Glutamatergic neuron (in vitro differentiated cells): ENCODE data around the gene SRPK2. TPM values are rescaled to one million over a fixed set of nuclear protein-coding genes. Genes with fewer than 3 reads are reported as not detected.

ENCODE experiments used
- DNase-seq: peaks from one replicate; pipeline ENCODE4 v3.0.0; 2022
- H3K27ac Mint-ChIP-seq: one replicate; pipeline ENCODE4 v1.8.0; 2020; ENCODE audit warnings: mild to moderate bottlenecking, mixed read lengths, inconsistent platforms; ENCODE audit not compliant: unreplicated experiment
- H3K27me3 Mint-ChIP-seq: one replicate; pipeline ENCODE4 v1.8.0; 2020; ENCODE audit warnings: mild to moderate bottlenecking, moderate library complexity, mixed read lengths, inconsistent platforms; ENCODE audit not compliant: unreplicated experiment
- H3K36me3 Mint-ChIP-seq: one replicate; pipeline ENCODE4 v1.8.0; 2020; ENCODE audit warnings: mild to moderate bottlenecking, mixed read lengths, inconsistent platforms; ENCODE audit not compliant: unreplicated experiment
- H3K4me1 Mint-ChIP-seq: one replicate; pipeline ENCODE4 v1.8.0; 2020; ENCODE audit warnings: mild to moderate bottlenecking, low read depth, mixed read lengths, inconsistent platforms; ENCODE audit not compliant: unreplicated experiment
- H3K4me3 Mint-ChIP-seq: one replicate; pipeline ENCODE4 v1.8.0; 2020; ENCODE audit warnings: mild to moderate bottlenecking, mixed read lengths, inconsistent platforms; ENCODE audit not compliant: unreplicated experiment
- H3K9me3 Mint-ChIP-seq: one replicate; pipeline ENCODE4 v1.8.0; 2020; ENCODE audit warnings: mild to moderate bottlenecking, moderate library complexity, mixed read lengths, inconsistent platforms; ENCODE audit not compliant: unreplicated experiment
- total RNA-seq: library from RNA; stranded (reverse); fragmentation: NEBNext Ultra II Directional; extraction: Animal tissue kit (Norgen Biotek cat#: 25700); gene quantifications from one replicate; pipeline ENCODE4 v1.2.1, GENCODE V29; 2021; ENCODE audit not compliant: unreplicated experiment
- TF ChIP-seq, protein P1 (sequence below): fragments of 200-600 bp; sonication (generic); IDR thresholded peaks from one replicate; pipeline ENCODE4 v1.5.0; 2021; ENCODE audit not compliant: partially characterized antibody, unreplicated experiment

Gene SRPK2
- total RNA-seq, 1 donor from 2014 or later, result 131 TPM

DNA sequence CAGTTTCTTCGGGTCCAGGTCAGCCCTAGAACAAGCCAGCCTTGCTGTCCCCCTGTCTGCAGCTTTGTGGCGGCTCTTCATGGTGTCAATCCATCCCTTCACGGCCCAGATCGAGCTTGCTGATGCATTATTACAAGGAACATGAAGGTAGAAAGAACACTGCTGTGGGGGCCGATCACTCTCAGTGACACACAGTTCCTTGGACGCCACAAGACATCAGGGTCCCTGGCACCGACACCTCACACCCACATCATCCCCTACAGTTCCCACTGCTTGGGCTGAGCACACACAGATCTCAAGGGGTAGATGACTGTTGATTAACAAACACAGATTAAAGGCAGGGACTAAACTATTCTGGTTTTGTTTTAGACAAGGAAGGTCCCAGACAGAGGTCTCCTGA lies 255.4 kb downstream of the SRPK2 start:
- peaks cover 5% of the 10 kb centered on the region for H3K36me3 Mint-ChIP-seq
- H3K27ac Mint-ChIP-seq, result no peak overlapping the region
- TF ChIP-seq, protein P1, sequence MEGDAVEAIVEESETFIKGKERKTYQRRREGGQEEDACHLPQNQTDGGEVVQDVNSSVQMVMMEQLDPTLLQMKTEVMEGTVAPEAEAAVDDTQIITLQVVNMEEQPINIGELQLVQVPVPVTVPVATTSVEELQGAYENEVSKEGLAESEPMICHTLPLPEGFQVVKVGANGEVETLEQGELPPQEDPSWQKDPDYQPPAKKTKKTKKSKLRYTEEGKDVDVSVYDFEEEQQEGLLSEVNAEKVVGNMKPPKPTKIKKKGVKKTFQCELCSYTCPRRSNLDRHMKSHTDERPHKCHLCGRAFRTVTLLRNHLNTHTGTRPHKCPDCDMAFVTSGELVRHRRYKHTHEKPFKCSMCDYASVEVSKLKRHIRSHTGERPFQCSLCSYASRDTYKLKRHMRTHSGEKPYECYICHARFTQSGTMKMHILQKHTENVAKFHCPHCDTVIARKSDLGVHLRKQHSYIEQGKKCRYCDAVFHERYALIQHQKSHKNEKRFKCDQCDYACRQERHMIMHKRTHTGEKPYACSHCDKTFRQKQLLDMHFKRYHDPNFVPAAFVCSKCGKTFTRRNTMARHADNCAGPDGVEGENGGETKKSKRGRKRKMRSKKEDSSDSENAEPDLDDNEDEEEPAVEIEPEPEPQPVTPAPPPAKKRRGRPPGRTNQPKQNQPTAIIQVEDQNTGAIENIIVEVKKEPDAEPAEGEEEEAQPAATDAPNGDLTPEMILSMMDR, result no peak
- DNase-seq, result no peak
- H3K4me3 Mint-ChIP-seq, result no peak overlapping the region
- H3K9me3 Mint-ChIP-seq, result peaks cover 3% of the 10 kb centered on the region
- H3K27me3 Mint-ChIP-seq, result peaks cover 3% of the 10 kb centered on the region
- H3K4me1 Mint-ChIP-seq, result peaks cover 26% of the 10 kb centered on the region

DNA sequence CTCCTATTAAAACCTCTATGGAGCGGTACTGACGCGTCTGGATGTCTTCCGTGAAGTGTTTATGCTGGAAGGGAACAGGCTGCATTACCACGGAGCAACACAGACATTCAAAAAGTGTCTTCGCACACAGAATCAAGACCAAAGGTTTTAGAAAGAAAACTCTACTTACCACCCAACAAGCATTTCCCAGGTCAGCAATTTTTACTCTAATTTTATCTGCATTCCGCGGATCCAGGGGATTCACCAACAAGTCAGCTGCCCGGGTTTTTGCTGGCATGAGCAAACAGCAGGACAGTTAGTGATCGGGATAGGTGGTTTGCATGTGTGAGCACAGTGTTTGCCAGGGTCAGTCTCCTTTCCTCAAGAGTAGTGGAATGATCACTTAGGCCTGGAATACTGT lies 255.9 kb downstream of the SRPK2 start:
- DNase-seq, result no peak
- H3K4me3 Mint-ChIP-seq, result no peak overlapping the region
- no peaks in the 10 kb centered on the region for H3K9me3 Mint-ChIP-seq
- peaks cover 2% of the 10 kb centered on the region for H3K36me3 Mint-ChIP-seq
- H3K4me1 Mint-ChIP-seq, result peaks cover 23% of the 10 kb centered on the region
- H3K27me3 Mint-ChIP-seq, result peaks cover 2% of the 10 kb centered on the region
- TF ChIP-seq, protein P1, result no peak
- no peak overlapping the region for H3K27ac Mint-ChIP-seq

DNA sequence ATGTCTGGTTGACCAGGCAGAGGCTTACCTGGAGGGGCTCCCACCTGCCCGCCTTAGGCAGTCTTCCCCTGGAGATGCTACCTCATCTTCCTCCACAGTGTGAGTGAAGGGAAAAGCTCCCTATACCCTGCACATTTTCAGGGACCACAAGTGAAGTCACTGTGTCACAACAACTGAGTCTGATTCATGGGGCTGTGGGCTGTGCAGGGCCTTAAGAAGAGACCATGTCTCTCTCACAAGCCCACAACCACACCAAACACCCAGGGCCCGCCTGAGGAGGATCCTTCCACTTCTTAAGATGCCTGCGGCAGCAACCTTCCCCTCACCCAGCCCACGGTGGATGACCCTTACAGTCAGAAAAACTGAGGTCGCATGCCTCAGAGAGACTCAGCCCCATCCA lies 256.4 kb downstream of the SRPK2 start:
- H3K27me3 Mint-ChIP-seq, result peaks cover 2% of the 10 kb centered on the region
- H3K4me1 Mint-ChIP-seq, result peaks cover 21% of the 10 kb centered on the region
- no peaks in the 10 kb centered on the region for H3K36me3 Mint-ChIP-seq
- no peak overlapping the region for H3K4me3 Mint-ChIP-seq
- H3K27ac Mint-ChIP-seq, result no peak overlapping the region
- DNase-seq, result no peak
- TF ChIP-seq, protein P1, result no peak
- no peaks in the 10 kb centered on the region for H3K9me3 Mint-ChIP-seq

DNA sequence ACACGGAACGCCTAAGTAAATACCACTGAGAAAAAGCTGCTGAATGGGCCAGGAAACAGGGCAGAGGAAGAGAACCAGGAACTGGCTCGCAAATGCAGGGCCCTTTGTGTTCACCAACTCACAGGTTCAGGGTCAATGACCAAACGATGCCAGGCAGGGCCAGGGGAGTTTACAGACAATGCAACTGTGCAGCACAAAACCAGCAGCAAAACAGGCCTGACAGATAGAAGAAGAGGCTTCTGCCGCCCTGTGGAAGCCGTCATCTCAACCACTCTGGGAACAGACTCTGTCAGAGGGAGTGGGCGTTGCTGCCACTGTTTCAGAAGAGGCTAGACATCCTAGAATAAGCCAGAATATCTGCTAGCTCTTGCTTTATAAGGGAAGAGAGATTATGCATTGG lies 256.8 kb downstream of the SRPK2 start:
- TF ChIP-seq, protein P1, result no peak
- DNase-seq, result no peak
- Mint-ChIP-seq H3K9me3 (no peaks in the 10 kb centered on the region), H3K36me3 (no peaks in the 10 kb centered on the region), H3K27me3 (peaks cover 2% of the 10 kb centered on the region), H3K27ac (no peak overlapping the region), H3K4me3 (no peak overlapping the region), H3K4me1 (peaks cover 24% of the 10 kb centered on the region)

DNA sequence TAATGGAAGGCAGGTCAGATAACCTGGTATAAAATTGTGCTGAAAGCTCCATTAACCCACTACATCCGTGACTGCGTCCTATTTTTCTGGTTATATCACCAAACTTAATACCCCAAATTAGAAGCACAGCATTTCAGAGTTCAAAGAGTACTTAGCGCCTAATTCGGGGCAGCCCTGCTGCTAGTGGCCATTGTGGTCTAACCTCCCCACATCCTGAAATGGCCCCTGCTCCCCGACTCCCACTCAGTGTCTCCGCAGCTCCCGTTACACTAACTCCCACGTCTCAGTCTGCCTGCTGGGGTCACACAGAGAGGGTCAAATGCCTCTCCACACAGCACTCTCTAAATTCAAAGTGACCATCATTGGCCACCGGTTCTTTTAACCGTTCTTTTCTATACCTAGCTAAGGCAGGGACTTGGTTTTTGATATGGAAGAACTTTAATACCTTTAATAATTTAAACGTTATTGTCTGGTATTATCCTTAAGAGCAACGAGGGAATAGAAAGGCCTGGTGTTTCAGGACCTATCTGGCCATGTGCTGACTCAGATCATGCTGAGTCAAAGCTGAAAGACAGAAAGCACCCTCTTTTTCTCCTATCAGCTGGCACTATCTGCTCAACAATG lies 257.6 kb downstream of the SRPK2 start:
- no peak overlapping the region for H3K27ac Mint-ChIP-seq
- DNase-seq, result no peak
- TF ChIP-seq, protein P1, result no peak

More for the DNA sequence above, 257.6 kb downstream of the SRPK2 start:
- Mint-ChIP-seq H3K4me1 (peaks cover 28% of the 10 kb centered on the region), H3K36me3 (peaks cover under 1% of the 10 kb centered on the region), H3K9me3 (no peaks in the 10 kb centered on the region), H3K27me3 (peaks cover 3% of the 10 kb centered on the region), H3K4me3 (no peak overlapping the region)
